SJSA1 (cell line): ENCODE data around the gene CCDC88A. TPM values are rescaled to one million over a fixed set of nuclear protein-coding genes. Genes with fewer than 3 reads are reported as not detected.
"Not testable (repeated sequence)": the region's sequence is repeated elsewhere in the genome, so short reads cannot be mapped to it uniquely, and the experiment has no call there.

Experiments used
- DNase-seq, 2 experiments: peaks; one replicate each; pipeline ENCODE4 v3.0.0-alpha.2; 2015 to 2020; ENCODE audit warnings: low spot score in 2 of 2, low read depth in 1 of 2
- H3K27ac ChIP-seq: fragments of 250-450 bp; sonication (Bioruptor Pico); 2 replicates; pipeline ENCODE4 v1.5.1; 2020; ENCODE audit warnings: mild to moderate bottlenecking, moderate library complexity
- H3K27me3 ChIP-seq: fragments of 250-450 bp; sonication (Bioruptor Pico); replicated peaks from 2 replicates; pipeline ENCODE4 v1.5.1; 2020; ENCODE audit warnings: mild to moderate bottlenecking, moderate library complexity
- H3K36me3 ChIP-seq: fragments of 250-450 bp; sonication (Bioruptor Pico); 2 replicates; pipeline ENCODE4 v1.5.1; 2020; ENCODE audit warnings: mild to moderate bottlenecking
- H3K4me1 ChIP-seq: fragments of 250-450 bp; sonication (Bioruptor Pico); replicated peaks from 2 replicates; pipeline ENCODE4 v1.6.1; 2021; ENCODE audit warnings: mild to moderate bottlenecking
- H3K4me3 ChIP-seq: fragments of 250-450 bp; sonication (Bioruptor Pico); 2 replicates; pipeline ENCODE4 v1.5.1; 2020; ENCODE audit warnings: mild to moderate bottlenecking
- H3K9me3 ChIP-seq: fragments of 250-450 bp; sonication (Bioruptor Pico); replicated peaks from 2 replicates; pipeline ENCODE4 v1.5.1; 2020; ENCODE audit warnings: mild to moderate bottlenecking
- total RNA-seq: library from RNA; depleted of rRNA; stranded (reverse); fragments of >200 nt; shearing (Covaris generic); gene quantifications from 2 replicates; pipeline ENCODE4 v1.2.3, GENCODE V29; 2014; rRNA removed

CCDC88A gene
- total RNA-seq, 1 experiment from 2014 or later = 73.5 TPM

DNA sequence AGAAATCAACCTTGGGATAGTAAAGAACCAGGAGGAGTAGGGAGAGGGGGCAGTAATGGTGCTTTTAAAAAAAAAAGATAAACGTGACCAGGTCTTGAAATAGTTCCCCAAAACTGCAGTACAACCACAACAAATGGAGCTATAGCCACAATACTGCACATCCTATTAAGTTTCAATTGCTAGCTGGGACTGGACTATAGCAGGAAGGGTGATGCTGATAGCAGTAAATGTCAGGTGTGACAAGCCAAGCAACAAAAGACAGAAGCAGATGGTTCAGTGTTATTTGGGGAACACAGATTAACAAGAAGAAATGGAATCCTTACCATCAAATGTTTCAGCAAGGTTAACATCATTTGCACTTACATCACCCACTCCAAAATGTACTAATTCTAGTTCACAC lies 177.0 kb downstream of the CCDC88A start:
- H3K9me3 ChIP-seq = no peaks in the 10 kb centered on the region; the same call in 1 of the 2 replicates
- no peaks in the 10 kb centered on the region for H3K27me3 ChIP-seq
- no peak for DNase-seq
- H3K36me3 ChIP-seq = peaks cover 56% of the 10 kb centered on the region
- H3K4me3 ChIP-seq = no peak overlapping the region
- no peaks in the 10 kb centered on the region for H3K4me1 ChIP-seq
- no peak overlapping the region for H3K27ac ChIP-seq

DNA sequence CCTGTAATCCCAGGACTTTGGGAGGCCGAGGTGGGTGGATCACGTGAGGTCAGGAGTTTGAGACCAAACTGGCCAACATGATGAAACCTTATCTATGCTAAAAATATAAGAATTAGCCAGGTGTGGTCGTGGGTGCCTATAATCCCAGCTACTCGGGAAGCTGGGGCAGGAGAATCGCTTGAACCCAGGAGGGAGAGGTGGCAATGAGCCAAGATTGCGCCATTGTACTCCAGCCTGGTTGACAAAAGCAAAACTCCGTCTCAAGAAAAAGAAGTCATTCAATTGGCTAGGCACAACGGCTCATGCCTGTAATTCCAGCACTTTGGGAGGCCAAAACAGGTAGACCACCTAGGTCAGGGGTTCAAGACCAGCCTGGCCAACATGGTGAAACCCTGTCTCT lies 178.1 kb downstream of the CCDC88A start:
- H3K27me3 ChIP-seq, H3K27ac ChIP-seq: not testable (repeated sequence)
- peaks cover 58% of the 10 kb centered on the region for H3K36me3 ChIP-seq

DNA sequence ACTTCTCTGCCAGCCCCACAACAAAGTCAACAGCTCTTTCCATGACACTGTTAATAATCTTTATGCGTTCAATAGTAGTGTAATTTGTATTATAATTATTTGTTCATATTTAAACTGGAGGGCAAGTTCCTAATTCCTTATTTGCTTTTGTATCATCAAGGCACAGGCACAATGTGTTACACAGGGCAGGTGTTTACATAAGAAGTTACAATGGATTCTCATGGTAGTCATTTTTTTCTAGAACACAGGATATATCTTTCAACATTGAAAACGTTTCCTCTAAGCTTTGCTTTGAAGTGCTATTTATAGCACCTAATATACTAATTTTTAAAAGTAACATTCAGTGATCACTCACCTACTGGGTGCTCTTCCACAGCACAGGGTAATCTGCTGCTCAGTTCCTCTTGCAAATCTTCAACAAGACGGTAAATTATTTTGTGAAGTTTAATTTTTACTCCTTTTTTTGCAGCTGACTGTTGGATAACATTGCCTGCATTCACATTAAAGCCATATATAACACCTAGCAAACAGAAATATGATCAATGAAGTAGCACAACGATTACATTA lies 179.9 kb downstream of the CCDC88A start:
- no peak for DNase-seq
- Histone ChIP-seq H3K4me3 (no peak overlapping the region), H3K9me3 (no peaks in the 10 kb centered on the region; the same call in 1 of the 2 replicates), H3K4me1 (peaks cover under 1% of the 10 kb centered on the region; the same call in 1 of the 2 replicates), H3K27ac (no peak overlapping the region), H3K36me3 (peaks cover 69% of the 10 kb centered on the region), H3K27me3 (no peaks in the 10 kb centered on the region)

More for the DNA sequence above, 178.1 kb downstream of the CCDC88A start:
- H3K9me3 ChIP-seq, H3K4me3 ChIP-seq, H3K4me1 ChIP-seq, DNase-seq: not testable (repeated sequence)

Other genes starting within 250 kb of the CCDC88A start
- gene CLHC1, start 187.6 kb downstream of the CCDC88A start, total RNA-seq = 6.6 and 15.9 TPM in 2 replicates
- gene RPS27A, start 187.2 kb downstream of the CCDC88A start, total RNA-seq = 1,776 and 2,070 TPM in 2 replicates
- gene MTIF2, start 150.6 kb downstream of the CCDC88A start, total RNA-seq = 35.0 and 50.5 TPM in 2 replicates
- gene CFAP36, start 99.9 kb upstream of the CCDC88A start, total RNA-seq = 13.9 and 16.3 TPM in 2 replicates
- 34.4 and 51.4 TPM in 2 replicates for gene PPP4R3B, start 197.8 kb upstream of the CCDC88A start, total RNA-seq